Measurements from ENCODE around the gene TBC1D2B.

The TBC1D2B gene

GRCh38 chr15:78077053-78077870 lies at the start of gene TBC1D2B:
TBC1D2B (minus strand) TSS chr15:78077711; CDS start chr15:78077652, 59 bp downstream.
- FAIRE-seq, result no peak

DNA sequence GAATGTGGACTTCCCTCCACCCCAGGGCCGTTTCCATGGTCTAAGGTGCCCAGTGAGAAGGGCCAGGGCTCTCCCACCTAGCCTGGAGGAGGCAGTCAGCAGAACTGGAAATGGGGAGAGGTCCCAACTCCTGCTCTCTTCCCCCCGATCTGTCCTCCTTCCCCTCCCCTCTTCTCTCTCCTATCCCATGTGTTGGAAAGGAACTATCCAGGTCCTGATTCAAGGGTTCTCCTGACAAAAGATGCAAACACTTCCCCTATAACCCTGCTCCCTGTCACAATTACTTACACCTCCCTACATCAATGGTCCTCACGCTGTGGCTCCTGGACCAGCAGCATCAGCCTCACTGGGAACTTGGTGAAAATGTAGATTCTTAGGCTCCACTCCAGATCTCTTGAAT lies 47.8 kb upstream of the TBC1D2B start:
- FAIRE-seq, result no peak

DNA sequence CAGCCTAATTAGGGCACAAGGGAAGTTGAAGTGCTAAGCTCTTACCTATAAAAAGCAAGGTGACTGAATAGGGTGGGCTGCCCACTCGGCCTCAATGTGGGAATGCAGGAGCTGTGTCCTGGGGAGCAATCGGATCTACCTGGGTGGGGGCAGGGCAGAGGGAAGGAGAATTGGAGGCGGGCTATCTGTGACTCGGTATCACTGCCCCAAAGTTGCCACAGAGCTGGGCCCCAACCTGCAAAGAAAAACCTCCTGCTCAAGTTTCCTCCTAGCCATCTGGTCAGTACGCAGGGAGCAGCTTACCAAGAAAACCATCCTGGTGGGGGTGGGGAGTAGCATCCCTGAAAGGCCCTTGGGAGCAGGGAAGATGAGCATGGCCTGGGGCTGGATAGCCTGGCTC lies 43.0 kb upstream of the TBC1D2B start:
- FAIRE-seq, result no peak

- no peak for FAIRE-seq
Observed at GRCh38 chr15:78112551-78112950, 35.0 kb upstream of the TBC1D2B start.

GRCh38 chr15:78111788-78112187 lies 34.3 kb upstream of the TBC1D2B start:
- no peak for FAIRE-seq

DNA sequence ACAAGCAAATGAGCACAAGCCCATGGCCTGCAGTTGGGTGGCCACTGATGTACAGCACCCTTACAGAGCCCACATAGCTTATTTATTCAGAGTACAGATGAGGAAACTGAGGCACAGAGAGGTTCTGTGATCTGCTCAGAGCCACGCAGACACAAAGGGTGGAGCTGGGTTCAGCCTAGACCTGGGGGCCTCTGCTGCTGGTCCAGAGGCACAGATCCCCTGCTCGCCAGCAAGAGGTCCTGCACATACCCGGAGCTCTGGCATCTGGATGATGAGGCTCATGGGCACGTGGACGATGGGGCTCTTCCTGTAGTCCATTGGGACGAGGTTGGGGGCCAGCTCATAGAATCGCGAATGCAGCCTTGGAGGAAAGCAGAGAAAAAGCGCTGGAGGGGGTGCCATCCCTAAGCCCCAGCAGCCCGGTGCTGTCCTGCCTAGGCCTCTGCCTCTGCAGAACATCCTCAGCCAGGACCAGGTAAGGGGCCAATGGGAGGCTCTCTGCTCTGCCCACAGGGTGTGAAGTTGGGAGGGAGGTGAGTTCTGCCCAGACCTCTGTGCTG lies 33.5 kb upstream of the TBC1D2B start:
- no peak for FAIRE-seq

- no peak for FAIRE-seq
Observed at GRCh38 chr15:78110096-78110495, 32.6 kb upstream of the TBC1D2B start.

DNA sequence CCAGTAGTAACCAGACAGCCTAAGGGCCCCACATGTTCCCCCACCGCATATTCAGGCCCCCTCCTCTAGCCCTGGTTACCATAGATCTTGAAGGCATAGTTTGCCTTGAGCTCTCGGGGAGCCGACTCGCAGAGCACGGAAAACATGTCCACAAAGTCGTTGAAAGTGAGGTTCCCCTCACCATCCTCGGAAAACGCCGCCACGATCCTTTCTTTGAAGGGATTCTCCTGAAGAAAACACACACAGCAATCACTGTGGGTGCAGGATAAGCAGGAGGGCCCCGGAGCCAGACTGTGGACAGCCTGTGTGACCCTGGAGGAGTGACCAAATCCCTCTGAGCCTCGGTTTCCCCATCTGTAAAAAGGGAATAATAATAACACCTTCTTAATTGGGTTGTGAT lies 31.6 kb upstream of the TBC1D2B start:
- FAIRE-seq, result no peak

DNA sequence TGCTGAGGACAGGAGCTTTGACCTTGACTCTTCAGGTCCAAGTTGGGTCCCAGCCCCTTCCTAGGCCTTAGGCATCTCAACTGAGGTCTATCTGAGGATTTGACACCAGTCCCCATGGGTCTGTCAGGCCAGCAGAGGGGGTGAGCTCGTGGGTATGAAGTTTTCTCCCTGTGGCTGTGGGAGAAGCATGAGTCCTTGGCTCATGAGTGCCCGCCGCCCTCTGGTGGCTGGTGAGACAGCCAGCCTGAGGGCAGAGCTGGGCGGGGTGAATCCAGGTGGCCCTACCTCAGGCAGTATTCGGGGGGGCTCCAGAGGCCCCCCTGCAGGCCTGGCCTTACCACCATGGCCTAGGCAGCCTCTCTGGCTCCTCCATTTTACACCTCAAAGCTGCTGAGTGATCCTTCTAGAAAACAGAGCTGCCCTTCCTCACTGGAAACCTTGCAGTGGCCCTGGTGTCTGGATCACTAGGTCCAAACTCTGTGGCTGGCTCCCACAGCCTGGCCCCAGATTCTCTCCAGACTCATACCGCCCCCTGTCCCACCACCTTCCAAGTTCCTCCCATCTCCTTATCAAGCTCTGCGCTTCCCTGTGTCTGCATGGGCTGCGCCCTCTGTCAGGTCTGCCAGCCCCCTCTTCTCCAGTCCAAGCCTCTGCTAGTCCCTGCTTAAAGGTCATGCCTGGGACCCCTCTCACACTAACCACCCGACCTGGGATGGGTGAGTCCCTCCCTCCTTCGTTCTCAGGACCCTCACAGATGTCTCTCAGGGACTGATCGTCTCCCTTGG lies 31.0 kb upstream of the TBC1D2B start:
- no peak for FAIRE-seq

- FAIRE-seq, result no peak
Observed at GRCh38 chr15:78107471-78107870, 30.0 kb upstream of the TBC1D2B start.

DNA sequence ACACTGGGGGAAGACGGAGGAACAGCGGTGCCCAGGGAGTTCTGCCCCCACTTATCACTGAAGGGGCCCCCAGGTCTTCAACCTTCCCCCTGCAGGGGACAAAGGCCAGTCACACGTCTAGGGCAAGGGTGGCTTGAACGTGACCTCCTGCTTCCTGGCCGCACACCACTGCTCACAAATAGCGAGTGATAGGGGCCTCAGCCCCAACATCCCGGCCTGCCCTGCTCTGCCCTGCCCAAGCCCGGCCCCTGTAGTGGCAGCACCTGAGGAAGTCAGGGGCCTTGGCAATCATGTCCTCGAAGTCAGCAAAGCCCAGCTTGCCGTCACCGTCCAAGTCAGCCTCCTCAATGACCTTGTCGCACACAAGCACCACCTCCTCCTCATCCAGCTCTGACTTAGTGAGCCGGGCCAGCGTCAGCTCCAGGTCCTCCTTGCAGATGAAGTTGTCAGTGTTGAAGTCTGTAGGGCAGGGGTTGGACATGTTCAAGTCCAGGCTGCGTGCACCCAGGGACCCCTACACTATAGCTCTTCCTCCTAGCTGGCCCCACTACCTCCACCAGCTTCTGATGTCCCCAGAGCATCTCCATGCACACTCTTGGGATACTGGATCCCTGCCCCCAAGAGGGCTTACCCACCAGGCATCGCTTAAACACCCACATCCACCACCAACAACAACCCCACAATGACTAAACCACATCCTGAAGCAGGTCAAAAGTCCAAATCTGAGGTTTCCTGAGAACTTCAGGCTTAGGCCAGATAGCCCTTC lies 28.1 kb upstream of the TBC1D2B start:
- FAIRE-seq, result no peak

DNA sequence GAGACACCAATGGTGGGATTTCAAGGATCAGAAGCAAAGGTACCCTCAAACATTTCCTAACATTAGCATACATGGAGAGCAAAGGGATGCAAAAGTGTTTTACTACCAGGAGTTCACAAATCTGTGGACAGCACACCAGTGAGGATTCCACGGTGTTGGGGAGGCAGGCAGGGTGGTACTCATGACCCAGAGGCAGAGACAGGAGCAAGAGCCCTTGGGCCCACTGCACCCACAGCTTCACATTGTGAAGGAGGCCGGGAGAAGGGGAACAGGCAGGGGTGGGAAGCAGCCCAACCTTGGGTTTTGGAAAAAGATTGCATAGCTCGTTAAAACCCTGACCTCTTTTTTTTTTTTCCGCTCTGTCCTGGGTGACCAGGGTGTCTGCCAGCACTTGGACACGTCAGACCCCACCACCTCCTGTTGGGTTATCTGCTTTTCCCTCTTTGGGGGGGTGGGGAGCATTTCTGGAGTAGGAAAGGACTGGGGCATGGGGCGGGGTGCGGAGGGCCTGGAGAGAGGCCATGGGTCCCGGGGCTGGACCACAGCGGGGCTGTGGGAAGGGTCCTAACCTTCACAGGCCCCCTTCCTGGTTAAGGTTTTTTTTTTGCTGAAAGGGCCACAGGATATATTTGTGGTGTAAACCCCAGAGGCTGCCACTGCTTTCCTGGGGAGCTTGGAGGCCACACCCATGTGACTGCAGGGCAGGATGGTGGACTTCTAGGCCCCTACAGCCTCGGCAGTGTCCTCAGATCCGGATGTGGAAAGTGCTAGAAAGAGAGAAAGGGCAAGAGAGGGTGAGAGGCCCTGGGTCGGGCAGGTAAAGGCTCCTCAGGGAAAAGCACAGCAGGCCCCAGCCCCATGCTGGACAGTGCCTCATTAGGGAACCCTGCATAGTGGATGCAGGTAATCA lies 27.3 kb upstream of the TBC1D2B start:
- no peak for FAIRE-seq

DNA sequence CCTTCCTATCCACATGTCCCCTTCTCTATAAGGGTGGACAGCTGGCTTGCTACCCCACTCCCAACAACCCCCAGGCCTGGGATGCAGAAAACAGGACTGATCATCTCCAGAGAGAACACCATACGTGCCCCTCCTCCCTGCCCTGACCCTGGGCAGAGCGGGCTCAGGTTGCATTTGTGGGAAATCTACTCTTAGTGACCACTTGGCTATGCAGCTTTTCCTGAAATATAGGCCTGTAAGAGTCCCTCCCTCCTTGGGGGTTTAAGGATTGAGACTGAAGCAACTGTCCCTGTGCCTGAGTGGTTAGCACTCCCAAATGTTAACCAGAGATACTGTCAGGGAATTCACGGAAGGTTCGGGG lies 26.6 kb upstream of the TBC1D2B start:
- no peak for FAIRE-seq

DNA sequence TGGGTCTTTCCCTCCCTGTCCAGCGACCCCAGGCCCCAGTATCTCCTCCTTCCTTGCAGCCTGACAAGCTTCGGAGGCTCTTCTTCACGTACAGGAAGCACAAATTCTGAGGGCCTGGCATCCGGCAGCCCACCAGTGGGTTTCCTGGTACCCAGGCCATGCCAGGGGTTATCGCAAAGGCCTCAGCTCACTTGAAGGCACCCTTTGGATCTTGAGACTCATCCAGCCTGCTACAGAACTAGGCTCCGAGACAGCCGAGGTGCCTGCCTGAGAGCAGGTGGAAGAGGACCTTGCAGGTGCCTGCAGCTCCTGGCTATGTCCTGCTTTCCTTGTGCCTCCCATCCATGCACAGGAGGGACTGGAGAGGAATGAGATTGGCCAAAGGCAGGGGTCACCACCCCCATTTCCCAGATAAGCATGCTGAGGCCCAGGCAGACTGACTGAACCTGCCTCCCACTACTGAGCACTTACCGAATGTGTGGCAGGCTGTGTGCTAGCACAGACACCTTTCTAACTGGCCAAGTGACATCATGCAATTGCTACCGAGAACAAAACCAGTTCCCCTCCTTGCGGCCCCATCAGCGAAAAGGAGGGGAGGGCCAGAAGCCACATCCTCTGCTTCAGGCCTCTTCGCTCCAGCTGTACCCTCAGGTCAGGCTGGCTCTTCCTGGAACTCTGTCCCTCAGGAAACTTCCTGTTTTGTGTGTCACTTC lies 26.1 kb upstream of the TBC1D2B start:
- no peak for FAIRE-seq

GRCh38 chr15:78102741-78103140 lies 25.2 kb upstream of the TBC1D2B start:
- no peak for FAIRE-seq

DNA sequence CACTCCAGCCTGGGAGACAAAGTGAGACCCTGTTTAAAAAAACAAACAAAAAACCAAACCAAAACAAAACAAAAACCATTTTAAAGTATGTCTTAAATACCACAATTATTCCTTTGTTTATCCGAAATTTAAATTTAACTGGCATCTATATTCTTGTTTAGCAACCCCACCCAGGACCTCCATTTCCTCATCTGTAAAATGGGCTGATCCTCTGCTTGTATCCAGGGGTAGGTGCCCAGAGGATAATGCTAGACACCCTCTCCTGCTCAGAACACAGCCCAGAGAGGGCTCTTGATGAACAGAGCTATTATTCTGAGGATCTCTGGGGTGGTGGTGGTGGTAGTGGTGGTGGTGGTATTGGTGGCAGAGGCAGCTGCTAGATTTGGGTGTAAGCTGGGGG lies 24.7 kb upstream of the TBC1D2B start:
- FAIRE-seq, result no peak

- no peak for FAIRE-seq
Observed at GRCh38 chr15:78101423-78102105, 24.1 kb upstream of the TBC1D2B start.

DNA sequence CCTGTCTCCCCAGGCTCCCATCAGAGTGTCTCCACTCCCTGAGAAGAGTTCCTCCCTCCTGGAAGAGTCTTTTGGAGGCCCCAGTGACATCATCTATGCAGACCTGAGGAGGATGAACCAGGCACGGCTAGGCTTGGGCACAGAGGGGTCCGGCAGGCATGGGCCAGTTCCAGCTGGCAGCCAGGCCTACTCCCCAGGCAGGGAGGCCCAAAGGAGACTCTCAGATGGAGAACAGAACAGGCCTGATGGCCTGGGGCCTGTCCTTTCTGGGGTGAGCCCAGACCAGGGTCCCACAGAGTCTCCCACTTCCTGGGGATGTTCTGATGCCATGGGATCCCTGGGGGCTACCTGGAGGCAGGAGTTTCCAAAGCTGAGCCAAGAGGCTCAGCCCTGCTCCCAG lies 23.4 kb upstream of the TBC1D2B start:
- FAIRE-seq, result no peak

GRCh38 chr15:78098131-78098755 lies 20.7 kb upstream of the TBC1D2B start:
- FAIRE-seq, result no peak

- FAIRE-seq, result no peak
Observed at GRCh38 chr15:78097667-78098066, 20.2 kb upstream of the TBC1D2B start.
